DMS53 (cell line): Measurements from ENCODE around the gene FBRSL1.
"Not testable (repeated sequence)": the region's sequence is repeated elsewhere in the genome, so short reads cannot be mapped to it uniquely, and the experiment has no call there.

Source experiments
- DNase-seq: peaks from one replicate; lab custom pipeline; 2025; lab: John Stamatoyannopoulos, UW

FBRSL1 gene

GRCh38 chr12:132470397-132470796, 19.6 kb upstream of the FBRSL1 start:
- DNase-seq, result no peak

- peak; percentile 61 for DNase-seq
Observed at GRCh38 chr12:132471011-132471857, 18.7 kb upstream of the FBRSL1 start.

GRCh38 chr12:132471858-132472255, 18.1 kb upstream of the FBRSL1 start:
- DNase-seq, result no peak

GRCh38 chr12:132472386-132472785, 17.6 kb upstream of the FBRSL1 start:
- DNase-seq, result no peak

GRCh38 chr12:132474237-132474741, 15.7 kb upstream of the FBRSL1 start:
- no peak for DNase-seq

- not testable (repeated sequence) for DNase-seq
Observed at GRCh38 chr12:132474799-132475303, 15.1 kb upstream of the FBRSL1 start.

GRCh38 chr12:132475304-132476037, 14.5 kb upstream of the FBRSL1 start:
- DNase-seq, result peak; percentile 69

- DNase-seq, result no peak
Observed at GRCh38 chr12:132476038-132476414, 13.9 kb upstream of the FBRSL1 start.

- DNase-seq, result no peak
Observed at GRCh38 chr12:132476421-132476820, 13.5 kb upstream of the FBRSL1 start.

GRCh38 chr12:132477017-132477702, 12.8 kb upstream of the FBRSL1 start:
- peak; percentile 25 for DNase-seq

GRCh38 chr12:132477703-132478432, 12.1 kb upstream of the FBRSL1 start:
- DNase-seq, result no peak

GRCh38 chr12:132478433-132478803, 11.5 kb upstream of the FBRSL1 start:
- DNase-seq, result no peak

GRCh38 chr12:132478845-132479244, 11.1 kb upstream of the FBRSL1 start:
- peak; percentile 34 for DNase-seq

GRCh38 chr12:132479291-132479690, 10.7 kb upstream of the FBRSL1 start:
- no peak for DNase-seq

GRCh38 chr12:132479938-132480622, 9.9 kb upstream of the FBRSL1 start:
- DNase-seq, result no peak

GRCh38 chr12:132480623-132481132, 9.3 kb upstream of the FBRSL1 start:
- DNase-seq, result no peak

- DNase-seq, result no peak
Observed at GRCh38 chr12:132481345-132481744, 8.6 kb upstream of the FBRSL1 start.

- DNase-seq, result no peak
Observed at GRCh38 chr12:132481771-132482745, 7.9 kb upstream of the FBRSL1 start.

GRCh38 chr12:132482771-132483170, 7.2 kb upstream of the FBRSL1 start:
- DNase-seq, result no peak

- no peak for DNase-seq
Observed at GRCh38 chr12:132483208-132483607, 6.7 kb upstream of the FBRSL1 start.
